ENCODE data around the gene RSPO1. TPM values are rescaled to one million over a fixed set of nuclear protein-coding genes. Genes with fewer than 3 reads are reported as not detected.

Gene RSPO1
- total RNA-seq, 2 experiments from 2014 or later: not detected

GRCh38 chr1:37657620-37658412, 23.1 kb upstream of the RSPO1 start:
- no peak for TF ChIP-seq CTCF (IDR thresholded peaks at IDR 0.05)
- Mint-ChIP-seq H3K27ac (no peak overlapping the region), H3K27me3 (peaks cover 5% of the 10 kb centered on the region), H3K4me1 (ENCODE audit: low read depth) (no peaks in the 10 kb centered on the region), H3K36me3 (ENCODE audit: low read depth) (no peaks in the 10 kb centered on the region), H3K9me3 (no peaks in the 10 kb centered on the region), H3K4me3 (no peak overlapping the region)
- DNase-seq (no peak), ATAC-seq (no peak)
- intact Hi-C loops (cut with micrococcal nuclease): no loop called here
- ChIA-PET POLR2A (no interaction called here), CTCF (no interaction called here)

- Mint-ChIP-seq H3K27me3 (peaks cover 5% of the 10 kb centered on the region), H3K4me1 (ENCODE audit: low read depth) (no peaks in the 10 kb centered on the region), H3K9me3 (no peaks in the 10 kb centered on the region), H3K36me3 (ENCODE audit: low read depth) (no peaks in the 10 kb centered on the region), H3K27ac (no peak overlapping the region), H3K4me3 (no peak overlapping the region)
- POLR2A ChIA-PET: no interaction called here
- intact Hi-C loops (cut with micrococcal nuclease): no loop called here
- no peak for ATAC-seq
- CTCF ChIA-PET: no interaction called here
- TF ChIP-seq CTCF (IDR thresholded peaks at IDR 0.05): no peak
- no peak for DNase-seq
Observed at GRCh38 chr1:37656881-37657280, 22.2 kb upstream of the RSPO1 start.

GRCh38 chr1:37656026-37656425, 21.3 kb upstream of the RSPO1 start:
- TF ChIP-seq CTCF (IDR thresholded peaks at IDR 0.05): no peak
- ChIA-PET POLR2A (no interaction called here), CTCF (interaction anchor here (1.0 kb wide), 1 partner anchor 93 kb away, joined by 3 read pairs; no protein-coding TSS in a partner anchor)
- DNase-seq (no peak), ATAC-seq (no peak)
- no peaks in the 10 kb centered on the region for H3K9me3 Mint-ChIP-seq
- H3K27ac Mint-ChIP-seq: no peak overlapping the region
- no peaks in the 10 kb centered on the region for H3K4me1 Mint-ChIP-seq (ENCODE audit: low read depth)
- intact Hi-C loops (cut with micrococcal nuclease): no loop called here
- H3K4me3 Mint-ChIP-seq: no peak overlapping the region
- no peaks in the 10 kb centered on the region for H3K36me3 Mint-ChIP-seq (ENCODE audit: low read depth)
- peaks cover 5% of the 10 kb centered on the region for H3K27me3 Mint-ChIP-seq

- Mint-ChIP-seq H3K27me3 (peaks cover 5% of the 10 kb centered on the region), H3K9me3 (no peaks in the 10 kb centered on the region), H3K36me3 (ENCODE audit: low read depth) (no peaks in the 10 kb centered on the region), H3K4me1 (ENCODE audit: low read depth) (no peaks in the 10 kb centered on the region), H3K27ac (no peak overlapping the region), H3K4me3 (no peak overlapping the region)
- POLR2A ChIA-PET: no interaction called here
- intact Hi-C loops (cut with micrococcal nuclease): no loop called here
- DNase-seq: no peak
- ATAC-seq: no peak
- CTCF ChIA-PET: interaction anchor here (0.6 to 1.0 kb wide), 3 partner anchors 27 to 92 kb away, joined by 3 read pairs; no protein-coding TSS in a partner anchor
- no peak for TF ChIP-seq CTCF (IDR thresholded peaks at IDR 0.05)
Observed at GRCh38 chr1:37655274-37655673, 20.6 kb upstream of the RSPO1 start.

- H3K4me1 Mint-ChIP-seq (ENCODE audit: low read depth): no peaks in the 10 kb centered on the region
- no peak overlapping the region for H3K4me3 Mint-ChIP-seq
- H3K27ac Mint-ChIP-seq: no peak overlapping the region
- no peak for TF ChIP-seq CTCF (IDR thresholded peaks at IDR 0.05)
- ChIA-PET POLR2A (interaction anchor here (0.6 kb wide), 1 partner anchor 197 kb away, joined by 3 read pairs; no protein-coding TSS in a partner anchor), CTCF (no interaction called here)
- intact Hi-C loops (cut with micrococcal nuclease): no loop called here
- ATAC-seq (no peak), DNase-seq (no peak)
- H3K27me3 Mint-ChIP-seq: peaks cover 5% of the 10 kb centered on the region
- H3K36me3 Mint-ChIP-seq (ENCODE audit: low read depth): no peaks in the 10 kb centered on the region
- H3K9me3 Mint-ChIP-seq: no peaks in the 10 kb centered on the region
Observed at GRCh38 chr1:37653906-37654305, 19.2 kb upstream of the RSPO1 start.
